A549 (cell line): ENCODE results near the gene LEFTY1. TPM values are rescaled to one million over a fixed set of nuclear protein-coding genes. Genes with fewer than 3 reads are reported as not detected.
A peak's percentile ranks its signal among the peaks of the same experiment; 100 is the strongest.

ENCODE experiments used
- ATAC-seq, 2 experiments: fragments of 200-7000 bp in 1 of 2; fragments of >200 bp in 1 of 2; cut with Nextera tagmentation in 1 of 2; cut with Tn5 transposase in 1 of 2; 3 replicates each; pipeline versions ENCODE4 v1.8.0 to v1.9.1; 2018 to 2020; ENCODE audit warnings: mild to moderate bottlenecking in 1 of 2, moderate library complexity in 1 of 2
- CTCF ChIA-PET: fragments of 300-600 bp; sonication (Branson Sonifier 250); formaldehyde crosslinking; extraction: SDS; loops from one replicate; lab custom pipeline; 2021; ENCODE audit warnings: antibody characterized with exemption, inconsistent platforms; lab: Yijun Ruan, JAX
- POLR2A ChIA-PET: fragments of 350-600 bp; formaldehyde crosslinking; extraction: SDS; loops from one replicate; lab custom pipeline; 2021; ENCODE audit warnings: antibody characterized with exemption, inconsistent platforms; lab: Yijun Ruan, JAX
- DNase-seq, 2 experiments: peaks; one replicate each; pipeline versions ENCODE4 v3.0.0 to v3.0.0-alpha.2; 2011 to 2016; ENCODE audit warnings: low read depth in 1 of 2, low spot score in 1 of 2
- FAIRE-seq: peaks from 2 replicates; lab custom pipeline; 2011; peaks lifted over from hg19 to GRCh38; lab: Jason Lieb, UNC
- H3K27ac ChIP-seq, 2 experiments: fragments of >200 bp; sonication (Bioruptor Twin); formaldehyde crosslinking; 3 replicates each; pipeline ENCODE4 v1.5.1; 2016 to 2017
- H3K4me1 ChIP-seq: fragments of >200 bp; sonication (Bioruptor Twin); formaldehyde crosslinking; 3 replicates; pipeline ENCODE4 v1.6.1; 2016
- H3K4me2 ChIP-seq: fragments of >200 bp; sonication (Bioruptor Twin); formaldehyde crosslinking; 3 replicates; pipeline ENCODE4 v1.6.1; 2016
- H3K4me3 ChIP-seq: fragments of >200 bp; sonication (Bioruptor Twin); formaldehyde crosslinking; 3 replicates; pipeline ENCODE4 v1.5.1; 2016
- H3K9me3 ChIP-seq: fragments of >200 bp; sonication (Bioruptor Twin); formaldehyde crosslinking; 3 replicates; pipeline ENCODE4 v1.6.1; 2016
- BCL3 ChIP-seq: fragments of >200 bp; sonication (Bioruptor Twin); formaldehyde crosslinking; IDR thresholded peaks from 3 replicates; pipeline ENCODE4 v1.6.1; 2016
- BHLHE40 ChIP-seq: IDR thresholded peaks from 2 replicates; pipeline ENCODE4 v1.6.1; 2012; ENCODE audit warnings: low read depth, low read length, inconsistent platforms
- CHD2 ChIP-seq: fragments of 150-350 bp; IDR thresholded peaks from 2 replicates; pipeline ENCODE4 v1.6.1; 2014; ENCODE audit warnings: low read length; ENCODE audit not compliant: partially characterized antibody
- ELK1 ChIP-seq: fragments of 150-350 bp; IDR thresholded peaks from 2 replicates; pipeline ENCODE4 v1.6.1; 2014; ENCODE audit warnings: low read depth, mild to moderate bottlenecking, low read length
- FOSL2 ChIP-seq, 2 experiments: fragments of 450-650 bp in 1 of 2; fragments of >200 bp in 1 of 2; sonication (Bioruptor Twin) in 1 of 2; formaldehyde crosslinking; IDR thresholded peaks; 2 replicates each; pipeline versions ENCODE4 v1.5.0 to v1.6.1; 2016 to 2020; ENCODE audit warnings: mild to moderate bottlenecking in 1 of 2, moderate library complexity in 1 of 2
- HOXA7 ChIP-seq: fragments of 250-450 bp; sonication (Bioruptor Pico); IDR thresholded peaks from 2 replicates; pipeline ENCODE4 v1.5.0; 2020; ENCODE audit warnings: mild to moderate bottlenecking, moderate library complexity
- JUN ChIP-seq, 2 experiments: fragments of >200 bp; sonication (Bioruptor Twin); formaldehyde crosslinking; IDR thresholded peaks; 2 replicates in 1 of 2; 3 replicates in 1 of 2; pipeline ENCODE4 v1.6.1; 2016 to 2017
- MAFK ChIP-seq: fragments of 450-650 bp; IDR thresholded peaks from 2 replicates; pipeline ENCODE4 v1.6.1; 2014; ENCODE audit not compliant: partially characterized antibody
- NFE2L2 ChIP-seq: fragments of 150-350 bp; conservative IDR thresholded peaks from 2 replicates; pipeline ENCODE4 v1.6.1; 2014; ENCODE audit warnings: low read length
- NR3C1 ChIP-seq: fragments of >200 bp; sonication (Bioruptor Twin); formaldehyde crosslinking; IDR thresholded peaks from 3 replicates; pipeline ENCODE4 v1.6.1; 2017
- RCOR1 ChIP-seq: fragments of 150-350 bp; IDR thresholded peaks from 2 replicates; pipeline ENCODE4 v1.6.1; 2014; ENCODE audit warnings: antibody characterized with exemption, low read length, low read depth
- REST ChIP-seq: fragments of 200-600 bp; sonication (generic); IDR thresholded peaks from 2 replicates; pipeline ENCODE4 v1.6.1; 2016; ENCODE audit warnings: antibody characterized with exemption, mild to moderate bottlenecking, moderate library complexity
- ZFP36 ChIP-seq: fragments of 450-650 bp; IDR thresholded peaks from 2 replicates; pipeline ENCODE4 v1.6.1; 2014; ENCODE audit warnings: borderline replicate concordance; ENCODE audit not compliant: partially characterized antibody
- WGBS: methylation state at CpG from one replicate; pipeline ENCODE4 v1.1.6; 2017; ENCODE audit errors: missing lambda C conversion rate; 5-methylcytosine and 5-hydroxymethylcytosine counted together
- polyA plus RNA-seq, 4 experiments: library from polyadenylated mRNA; depleted of rRNA in 3 of 4; stranded (reverse); fragments of >200 nt; fragmentation: RNase III in 1 of 4; extraction: RNeasy Plus Mini Kit Qiagen cat#74134 plus additional on column Dnase treatment in 1 of 4; gene quantifications; 2 replicates in 3 of 4; 3 replicates in 1 of 4; pipeline ENCODE4 v1.2.3, GENCODE V29; 2011 to 2017
- TF ChIP-seq, protein P1 (sequence below): fragments of 250-450 bp; sonication (Bioruptor Pico); IDR thresholded peaks from 2 replicates; pipeline ENCODE4 v1.5.0; 2021; ENCODE audit warnings: mild to moderate bottlenecking, moderate library complexity, borderline replicate concordance

The LEFTY1 gene
- polyA plus RNA-seq, 2 of the 4 experiments (the other 2 are of a cell fraction): 0.10 to 1.00 TPM

DNA sequence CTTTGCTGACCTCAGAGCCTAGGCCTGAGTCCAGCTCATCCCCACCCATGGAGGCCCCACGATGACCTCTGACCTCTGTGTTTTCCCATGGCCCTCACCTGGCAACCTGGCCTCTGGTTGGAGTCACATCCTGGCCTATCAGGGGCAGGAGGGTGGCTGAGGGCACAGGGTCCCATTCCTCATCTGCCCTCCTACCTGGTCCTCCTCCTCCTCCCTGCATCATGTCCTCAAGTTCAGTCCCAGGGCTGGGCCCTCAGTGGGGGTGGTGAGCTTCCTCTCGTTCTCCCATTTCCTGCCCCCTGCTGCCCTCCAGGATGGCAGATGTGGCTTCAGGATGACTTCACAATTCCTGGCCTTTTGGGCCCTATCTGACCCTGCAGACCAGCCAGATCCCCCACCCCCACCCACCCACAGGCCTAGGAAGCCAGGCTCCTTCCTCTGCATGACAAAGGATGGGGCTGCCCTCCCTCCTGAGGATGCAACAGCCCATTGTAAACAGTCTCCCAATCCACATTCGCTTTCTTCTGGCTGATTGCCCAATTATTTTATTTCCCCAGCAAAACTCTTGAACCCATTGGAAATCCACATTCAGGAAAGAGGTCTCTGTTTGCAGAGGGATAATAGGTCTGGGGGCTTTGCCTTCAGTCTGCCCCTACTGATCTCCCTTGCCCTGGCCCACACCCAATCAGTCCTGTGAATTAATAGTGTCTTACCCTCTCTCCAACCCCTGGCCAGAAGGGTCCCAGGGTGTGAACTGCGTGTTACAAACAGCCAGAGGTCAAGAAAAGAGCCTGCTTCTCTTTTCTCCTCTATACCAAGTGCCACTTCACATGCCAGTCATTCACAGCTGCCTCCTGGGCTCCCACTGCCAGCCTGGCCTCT is 10.3 kb upstream of the LEFTY1 start (continued):
- no peak for TF ChIP-seq MAFK
- no peak for TF ChIP-seq CHD2
- no peak for TF ChIP-seq BHLHE40

DNA sequence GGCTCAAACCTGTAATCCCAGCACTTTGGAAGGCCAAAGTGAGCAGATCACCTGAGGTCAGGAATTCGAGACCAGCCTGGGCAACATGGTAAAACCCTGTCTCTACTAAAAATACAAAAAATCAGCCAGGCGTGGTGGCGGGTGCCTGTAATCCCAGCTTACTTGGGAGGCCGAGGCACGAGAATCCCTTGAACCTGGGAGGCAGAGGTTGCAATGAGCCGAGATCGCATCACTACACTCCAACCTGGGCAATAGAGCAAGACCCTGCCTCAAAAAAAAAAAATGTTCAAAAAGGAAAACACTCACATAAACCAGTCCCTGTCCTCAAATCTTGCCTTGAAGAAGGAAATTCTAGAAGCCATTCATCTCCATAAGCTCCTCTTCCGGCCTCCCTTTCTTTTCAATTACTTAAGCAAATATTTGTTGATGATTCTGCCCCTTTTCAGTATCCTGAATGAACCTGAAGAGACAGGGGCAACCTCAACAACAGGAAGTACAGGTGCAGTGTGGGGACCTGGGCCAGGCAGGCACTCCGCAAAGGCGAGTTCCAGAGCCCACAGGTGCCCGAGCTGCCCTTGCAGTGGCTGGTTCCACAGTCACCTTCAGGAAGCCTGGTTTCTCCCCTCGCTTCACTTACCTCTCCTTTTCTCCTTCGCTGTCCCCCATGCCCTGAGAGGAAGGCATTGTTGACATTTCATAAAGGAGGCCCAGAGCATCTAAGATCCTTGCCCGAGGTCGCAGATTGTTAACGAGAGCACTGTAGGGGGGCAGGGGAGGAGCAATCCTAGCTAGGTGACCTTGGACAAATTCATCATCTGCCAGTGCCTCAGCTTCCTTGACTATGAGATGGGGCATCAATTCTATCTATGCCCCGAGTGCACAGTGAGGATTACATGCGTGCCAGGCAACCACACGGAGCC is 8.9 kb upstream of the LEFTY1 start:
- Histone ChIP-seq H3K27ac (no peak overlapping the region), H3K4me2 (no peak overlapping the region), H3K4me1 (peaks cover 6% of the 10 kb centered on the region), H3K9me3 (no peaks in the 10 kb centered on the region), H3K4me3 (no peak overlapping the region)
- no peak for TF ChIP-seq ELK1
- TF ChIP-seq NR3C1: no peak
- TF ChIP-seq, protein P1, sequence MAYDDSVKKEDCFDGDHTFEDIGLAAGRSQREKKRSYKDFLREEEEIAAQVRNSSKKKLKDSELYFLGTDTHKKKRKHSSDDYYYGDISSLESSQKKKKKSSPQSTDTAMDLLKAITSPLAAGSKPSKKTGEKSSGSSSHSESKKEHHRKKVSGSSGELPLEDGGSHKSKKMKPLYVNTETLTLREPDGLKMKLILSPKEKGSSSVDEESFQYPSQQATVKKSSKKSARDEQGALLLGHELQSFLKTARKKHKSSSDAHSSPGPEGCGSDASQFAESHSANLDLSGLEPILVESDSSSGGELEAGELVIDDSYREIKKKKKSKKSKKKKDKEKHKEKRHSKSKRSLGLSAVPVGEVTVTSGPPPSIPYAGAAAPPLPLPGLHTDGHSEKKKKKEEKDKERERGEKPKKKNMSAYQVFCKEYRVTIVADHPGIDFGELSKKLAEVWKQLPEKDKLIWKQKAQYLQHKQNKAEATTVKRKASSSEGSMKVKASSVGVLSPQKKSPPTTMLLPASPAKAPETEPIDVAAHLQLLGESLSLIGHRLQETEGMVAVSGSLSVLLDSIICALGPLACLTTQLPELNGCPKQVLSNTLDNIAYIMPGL (CRISPR knock-in tag): no peak
- no peak for TF ChIP-seq JUN (IDR thresholded peaks at IDR 0.05)
- no peak for TF ChIP-seq RCOR1
- TF ChIP-seq ZFP36: no peak
- TF ChIP-seq BCL3: no peak
- no peak for TF ChIP-seq MAFK
- TF ChIP-seq HOXA7 (CRISPR knock-in tag): no peak
- no peak for TF ChIP-seq NFE2L2
- DNase-seq: no peak
- POLR2A ChIA-PET: no interaction called here
- 82% methylated on average over 19 of the region's 19 CpGs for WGBS
- CTCF ChIA-PET: interaction anchor here (0.6 to 7.3 kb wide), 9 partner anchors 14 to 483 kb away, joined by 3 to 53 read pairs (median 4); partner anchors contain the start of gene TMEM63A
- peak in 1 of 2 experiments; percentile 33; a peak in 3 of 6 replicates for ATAC-seq
- FAIRE-seq: no peak

GRCh38 chr1:225896937-225897549 is 8.1 kb upstream of the LEFTY1 start:
- DNase-seq (peak; percentile 37 to 52), ATAC-seq (peak; percentile 82 to 85), FAIRE-seq (no peak)
- TF ChIP-seq REST (no peak), BHLHE40 (no peak), FOSL2 (IDR thresholded peaks at IDR 0.05) (no peak), FOSL2 (CRISPR knock-in tag; IDR thresholded peaks at IDR 0.05) (no peak)
- CTCF ChIA-PET: interaction anchor here (0.9 to 7.3 kb wide), 5 partner anchors 14 to 86 kb away, joined by 3 to 53 read pairs (median 4); partner anchors contain the start of gene TMEM63A
- POLR2A ChIA-PET: no interaction called here
- Histone ChIP-seq H3K4me3 (no peak overlapping the region), H3K27ac (peak overlapping the region in 1 of 2 experiments; percentile 18; a peak in 1 of 6 replicates), H3K9me3 (no peaks in the 10 kb centered on the region), H3K4me1 (peaks cover 6% of the 10 kb centered on the region), H3K4me2 (peak overlapping the region; percentile 3; the same call in 2 of the 3 replicates)
- WGBS: 45% methylated on average over 7 of the region's 7 CpGs
